Nephron (organoid): Measurements from ENCODE around the gene SNX13.
"Not testable (repeated sequence)": the region's sequence is repeated elsewhere in the genome, so short reads cannot be mapped to it uniquely, and the experiment has no call there.

Experiments used
- H3K27ac Mint-ChIP-seq, 3 experiments: 2 replicates each; pipeline ENCODE4 v1.8.0; 2020; ENCODE audit warnings: mixed read lengths in 3 of 3, mild to moderate bottlenecking in 2 of 3, moderate library complexity in 1 of 3
- H3K27me3 Mint-ChIP-seq: 2 replicates; pipeline ENCODE4 v1.8.0; 2021; ENCODE audit warnings: low read depth, mild to moderate bottlenecking, moderate library complexity, mixed read lengths
- H3K36me3 Mint-ChIP-seq: 2 replicates; pipeline ENCODE4 v1.8.0; 2020; ENCODE audit warnings: low read depth, mixed read lengths
- H3K4me1 Mint-ChIP-seq: 2 replicates; pipeline ENCODE4 v1.8.0; 2020; ENCODE audit warnings: mixed read lengths
- H3K4me3 Mint-ChIP-seq, 3 experiments: 2 replicates each; pipeline ENCODE4 v1.8.0; 2020; ENCODE audit warnings: mild to moderate bottlenecking in 3 of 3, mixed read lengths in 3 of 3, moderate library complexity in 2 of 3
- H3K9me3 Mint-ChIP-seq: 2 replicates; pipeline ENCODE4 v1.8.0; 2020; ENCODE audit warnings: mixed read lengths
- TF ChIP-seq, protein P1 (sequence below), 3 experiments: fragments of 200-600 bp; sonication (generic); IDR thresholded peaks; one replicate each; pipeline ENCODE4 v1.5.0; 2021; ENCODE audit warnings: antibody characterized with exemption in 3 of 3; ENCODE audit not compliant: unreplicated experiment in 3 of 3

SNX13 gene

DNA sequence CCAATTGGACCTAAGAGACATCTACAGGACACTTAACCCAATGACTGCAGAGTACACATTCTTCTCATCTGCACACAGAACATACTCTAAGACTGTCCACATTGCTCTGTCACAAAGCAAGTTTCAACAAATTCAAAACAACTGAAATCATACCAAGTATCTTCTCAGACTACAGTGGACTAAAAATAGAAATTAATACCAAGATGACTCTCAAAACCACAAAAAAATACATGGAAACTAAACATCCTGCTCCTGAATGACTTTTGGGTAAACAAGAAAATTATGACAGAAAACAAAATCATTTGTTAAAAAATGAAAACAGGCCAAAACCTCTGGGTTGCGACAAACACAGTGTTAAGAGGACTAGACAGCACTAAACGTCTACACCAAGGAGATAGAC lies 24.5 kb downstream of the SNX13 start:
- Mint-ChIP-seq H3K36me3 (peaks cover 9% of the 10 kb centered on the region), H3K27ac (no peak overlapping the region), H3K9me3 (peaks cover 19% of the 10 kb centered on the region), H3K4me3 (no peak overlapping the region), H3K27me3 (no peaks in the 10 kb centered on the region), H3K4me1 (no peaks in the 10 kb centered on the region)
- TF ChIP-seq, protein P1, sequence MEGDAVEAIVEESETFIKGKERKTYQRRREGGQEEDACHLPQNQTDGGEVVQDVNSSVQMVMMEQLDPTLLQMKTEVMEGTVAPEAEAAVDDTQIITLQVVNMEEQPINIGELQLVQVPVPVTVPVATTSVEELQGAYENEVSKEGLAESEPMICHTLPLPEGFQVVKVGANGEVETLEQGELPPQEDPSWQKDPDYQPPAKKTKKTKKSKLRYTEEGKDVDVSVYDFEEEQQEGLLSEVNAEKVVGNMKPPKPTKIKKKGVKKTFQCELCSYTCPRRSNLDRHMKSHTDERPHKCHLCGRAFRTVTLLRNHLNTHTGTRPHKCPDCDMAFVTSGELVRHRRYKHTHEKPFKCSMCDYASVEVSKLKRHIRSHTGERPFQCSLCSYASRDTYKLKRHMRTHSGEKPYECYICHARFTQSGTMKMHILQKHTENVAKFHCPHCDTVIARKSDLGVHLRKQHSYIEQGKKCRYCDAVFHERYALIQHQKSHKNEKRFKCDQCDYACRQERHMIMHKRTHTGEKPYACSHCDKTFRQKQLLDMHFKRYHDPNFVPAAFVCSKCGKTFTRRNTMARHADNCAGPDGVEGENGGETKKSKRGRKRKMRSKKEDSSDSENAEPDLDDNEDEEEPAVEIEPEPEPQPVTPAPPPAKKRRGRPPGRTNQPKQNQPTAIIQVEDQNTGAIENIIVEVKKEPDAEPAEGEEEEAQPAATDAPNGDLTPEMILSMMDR (IDR thresholded peaks at IDR 0.05; ENCODE audit: unreplicated experiment in 3 of 3), result no peak

DNA sequence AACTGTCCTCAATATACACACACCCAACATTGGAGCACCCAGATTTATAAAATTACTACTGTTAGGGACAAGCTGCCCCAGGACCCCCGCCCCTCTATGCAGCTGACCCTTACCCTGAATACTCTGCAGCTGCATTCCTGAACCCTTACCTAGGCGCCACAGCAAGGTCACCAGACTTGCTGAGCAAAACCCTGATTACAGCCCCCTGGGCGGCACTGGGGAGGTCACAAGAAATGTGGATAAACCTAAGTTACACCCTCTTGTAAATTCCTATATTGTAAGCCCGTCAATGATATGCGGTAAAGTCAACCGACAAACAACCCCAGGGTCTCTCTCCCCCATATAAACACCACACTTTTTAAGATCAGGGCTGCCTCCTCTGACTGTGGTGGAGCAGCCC lies 25.1 kb downstream of the SNX13 start:
- H3K36me3 Mint-ChIP-seq, result peaks cover 15% of the 10 kb centered on the region
- TF ChIP-seq, protein P1 (IDR thresholded peaks at IDR 0.05; ENCODE audit: unreplicated experiment in 3 of 3), result no peak
- no peaks in the 10 kb centered on the region for H3K4me1 Mint-ChIP-seq
- H3K9me3 Mint-ChIP-seq, result peaks cover 26% of the 10 kb centered on the region
- H3K27ac Mint-ChIP-seq, result no peak overlapping the region
- H3K4me3 Mint-ChIP-seq, result no peak overlapping the region
- no peaks in the 10 kb centered on the region for H3K27me3 Mint-ChIP-seq

DNA sequence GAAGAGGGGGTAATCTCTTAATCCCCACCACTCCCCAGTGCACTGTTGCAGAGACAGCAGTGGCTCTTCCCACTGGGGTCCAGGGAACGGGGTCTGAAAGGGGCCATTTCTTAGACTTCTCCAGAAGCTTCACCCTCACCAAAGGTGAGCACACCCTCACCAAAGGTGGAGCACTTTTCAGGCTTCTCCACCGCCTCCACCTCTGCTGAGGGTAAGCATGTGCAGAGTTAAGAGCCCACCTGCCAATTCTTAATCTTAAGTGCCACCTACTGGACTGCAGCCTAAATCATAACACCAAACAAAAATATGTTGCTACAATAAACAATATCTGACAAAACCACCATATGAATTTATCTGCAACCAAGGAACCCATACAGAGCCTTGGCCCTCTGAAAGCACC lies 27.0 kb downstream of the SNX13 start:
- TF ChIP-seq, protein P1 (IDR thresholded peaks at IDR 0.05; ENCODE audit: unreplicated experiment in 3 of 3), result no peak
- Mint-ChIP-seq H3K4me1 (no peaks in the 10 kb centered on the region), H3K27me3 (no peaks in the 10 kb centered on the region), H3K9me3 (peaks cover 32% of the 10 kb centered on the region), H3K36me3 (peaks cover 28% of the 10 kb centered on the region), H3K4me3 (no peak overlapping the region), H3K27ac (no peak overlapping the region)

DNA sequence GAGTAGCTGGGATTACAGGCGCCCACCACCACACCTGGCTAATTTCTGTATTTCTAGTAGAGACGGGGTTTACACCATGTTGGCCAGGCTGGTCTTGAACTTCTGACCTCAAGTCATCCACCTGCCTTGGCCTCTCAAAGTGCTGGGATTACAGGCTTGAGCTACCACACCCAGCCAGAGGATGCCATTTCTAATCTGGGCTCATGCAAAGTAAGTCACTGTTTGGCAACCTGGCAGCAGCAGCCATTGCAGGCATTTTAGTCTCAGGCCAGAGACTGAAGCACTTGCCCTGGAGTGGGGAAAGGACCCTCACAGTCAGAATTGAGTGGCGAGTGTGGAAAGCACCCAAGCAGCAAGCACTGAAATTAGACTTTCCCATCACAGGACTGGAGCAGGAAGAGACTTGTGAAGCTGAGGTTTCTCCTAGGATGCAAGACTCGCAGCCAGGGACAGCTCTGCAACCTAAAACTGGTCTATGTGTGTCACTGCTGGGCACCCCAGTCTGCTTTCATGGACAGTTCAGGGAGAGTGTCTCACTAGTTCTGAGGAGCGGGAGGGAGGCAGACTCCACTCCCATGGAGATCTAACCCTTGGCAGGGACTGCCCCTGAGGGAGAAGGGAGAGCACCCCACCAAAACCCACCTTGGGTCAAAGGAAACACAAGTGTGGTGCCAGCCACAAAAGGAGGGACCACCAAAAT lies 27.6 kb downstream of the SNX13 start:
- Mint-ChIP-seq H3K9me3 (peaks cover 32% of the 10 kb centered on the region), H3K27me3 (no peaks in the 10 kb centered on the region), H3K36me3 (peaks cover 24% of the 10 kb centered on the region), H3K4me1 (no peaks in the 10 kb centered on the region), H3K27ac (no peak overlapping the region), H3K4me3 (no peak overlapping the region)
- TF ChIP-seq, protein P1 (IDR thresholded peaks at IDR 0.05; ENCODE audit: unreplicated experiment in 3 of 3), result no peak

DNA sequence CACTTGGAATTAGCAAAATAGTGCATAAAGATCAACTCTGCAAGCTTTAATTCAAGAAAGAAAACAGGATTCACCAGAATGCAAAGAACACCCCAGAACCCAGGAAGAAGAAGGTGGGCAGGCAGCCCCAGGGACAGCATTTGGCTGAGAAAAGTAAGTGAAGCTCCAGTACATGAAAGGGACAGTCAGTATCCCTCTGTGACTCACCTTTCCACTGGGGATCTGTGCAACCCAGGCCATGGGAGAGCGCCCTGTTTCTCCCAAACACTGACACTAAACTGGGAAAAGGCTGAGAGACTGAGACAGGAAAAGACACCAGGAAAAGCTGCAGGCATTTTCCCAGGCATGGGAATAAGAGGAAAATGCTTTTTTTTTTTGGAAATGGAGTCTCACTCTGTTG lies 28.2 kb downstream of the SNX13 start:
- Mint-ChIP-seq H3K4me3 (no peak overlapping the region), H3K4me1 (no peaks in the 10 kb centered on the region), H3K27me3 (no peaks in the 10 kb centered on the region), H3K36me3 (peaks cover 24% of the 10 kb centered on the region), H3K27ac (no peak overlapping the region), H3K9me3 (peaks cover 32% of the 10 kb centered on the region)
- TF ChIP-seq, protein P1 (IDR thresholded peaks at IDR 0.05; ENCODE audit: unreplicated experiment in 3 of 3), result no peak

DNA sequence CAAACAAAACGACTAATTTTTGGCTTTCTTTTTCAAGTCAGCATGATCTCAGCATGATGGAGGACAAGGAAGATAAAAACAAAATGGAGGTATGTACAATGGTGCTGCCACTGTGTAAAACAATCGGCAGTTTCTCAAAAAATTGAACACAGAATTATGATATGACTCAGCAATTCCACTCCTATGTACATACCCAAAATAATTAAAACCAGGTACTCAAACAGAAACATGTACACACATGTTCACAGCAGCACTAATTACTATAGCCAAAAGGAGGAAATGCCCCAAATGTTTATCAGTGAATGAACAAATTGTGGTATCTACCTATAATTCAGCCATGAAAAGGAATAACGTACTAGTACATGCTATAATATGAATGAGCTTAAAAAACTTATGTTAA lies 29.9 kb downstream of the SNX13 start:
- Mint-ChIP-seq H3K9me3 (peaks cover 32% of the 10 kb centered on the region), H3K4me1 (no peaks in the 10 kb centered on the region), H3K4me3 (no peak overlapping the region), H3K36me3 (peaks cover 24% of the 10 kb centered on the region), H3K27ac (no peak overlapping the region), H3K27me3 (no peaks in the 10 kb centered on the region)
- TF ChIP-seq, protein P1 (IDR thresholded peaks at IDR 0.05; ENCODE audit: unreplicated experiment in 3 of 3), result no peak

DNA sequence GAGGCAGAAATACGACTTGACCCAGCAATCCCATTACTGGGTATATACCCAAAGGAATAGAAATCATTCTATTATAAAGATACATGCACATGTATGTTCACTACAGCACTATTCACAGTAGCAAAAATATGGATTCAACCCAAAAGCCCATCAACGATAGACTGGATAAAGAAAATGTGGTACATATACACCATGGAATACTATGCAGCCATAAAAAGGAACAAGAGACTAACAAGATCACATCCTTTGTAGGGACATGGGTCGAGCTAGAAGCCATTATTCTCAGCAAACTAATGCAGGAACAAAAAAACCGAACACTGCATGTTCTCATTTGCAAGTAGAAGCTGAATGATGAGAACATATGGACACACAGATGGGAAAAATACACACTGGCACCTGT lies 31.0 kb downstream of the SNX13 start:
- not testable (repeated sequence) for H3K27ac Mint-ChIP-seq, H3K4me3 Mint-ChIP-seq, H3K27me3 Mint-ChIP-seq, H3K4me1 Mint-ChIP-seq
- peaks cover 24% of the 10 kb centered on the region for H3K36me3 Mint-ChIP-seq
- H3K9me3 Mint-ChIP-seq, result peaks cover 26% of the 10 kb centered on the region
